Suprapubic skin (tissue), 4 donors: ENCODE results near the gene MYCBP.

ENCODE experiments used
- CTCF ChIP-seq, 2 donors: fragments of 200-600 bp in 1 of 2; fragments of 450-650 bp in 1 of 2; sonication (generic) in 1 of 2; IDR thresholded peaks; one replicate each; pipeline ENCODE4 v1.5.1; 2016 to 2019; ENCODE audit warnings: antibody characterized with exemption in 2 of 2, mild to moderate bottlenecking in 1 of 2, moderate library complexity in 1 of 2
- EP300 ChIP-seq: sonication (generic); formaldehyde crosslinking; IDR thresholded peaks from one replicate; pipeline ENCODE4 v1.6.1; 2017; ENCODE audit warnings: antibody characterized with exemption
- POLR2AphosphoS5 ChIP-seq, 3 donors: sonication (generic); formaldehyde crosslinking; IDR thresholded peaks; one replicate each; pipeline ENCODE4 v1.6.1; 2017; ENCODE audit warnings: antibody characterized with exemption in 3 of 3

- TF ChIP-seq CTCF (IDR thresholded peaks at IDR 0.05) (no peak), POLR2AphosphoS5 (IDR thresholded peaks at IDR 0.05) (no peak), EP300 (no peak)
Measured at GRCh38 chr1:38881487-38881886, 8.3 kb upstream of the MYCBP start, which contains the start of gene GJA9.
